ENCODE results near the gene CHGA. TPM values are rescaled to one million over a fixed set of nuclear protein-coding genes. Genes with fewer than 3 reads are reported as not detected.
A peak's percentile ranks its signal among the peaks of the same experiment; 100 is the strongest.

The CHGA gene
- polyA plus RNA-seq, 3 donors: not detected

DNA sequence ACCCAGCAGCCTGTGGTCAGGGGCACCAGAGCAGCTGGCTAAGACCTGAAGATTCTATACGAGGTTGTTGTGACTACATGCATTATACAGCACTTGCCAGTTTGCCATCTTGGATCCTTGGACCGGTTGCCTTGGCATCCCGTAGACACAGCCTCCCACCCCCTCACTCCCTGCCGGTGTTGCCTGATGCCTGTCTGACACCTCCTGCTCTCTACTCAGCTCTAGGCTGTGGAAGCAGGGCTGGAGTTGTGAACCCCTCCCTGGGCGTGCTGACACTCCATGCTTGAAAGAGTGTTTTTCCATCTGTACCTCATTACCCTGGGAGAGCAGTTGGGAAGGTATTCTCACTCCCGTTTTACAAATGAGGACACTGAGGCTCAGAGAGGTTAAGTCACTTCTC lies 2.5 kb downstream of the CHGA start:
- no peak overlapping the region for H3K9ac ChIP-seq (ENCODE audit: insufficient read depth, low read length, poor library complexity, severe bottlenecking)
- Mint-ChIP-seq H3K4me3 (no peak overlapping the region), H3K9me3 (peaks cover 0 to 3% (median 0%) of the 10 kb centered on the region in 7 donors), H3K27me3 (ENCODE audit: low read depth in 3 of 3) (peaks cover 16 to 45% (median 29%) of the 10 kb centered on the region in 3 donors), H3K36me3 (no peaks in the 10 kb centered on the region), H3K4me1 (no peaks in the 10 kb centered on the region), H3K27ac (peak overlapping the region in 1 of 7 donors; percentile 30)
- H3K36me3 ChIP-seq (replicated peaks in 1 of 2; ENCODE audit: control insufficient read depth in 1 of 2, insufficient read depth in 2 of 2, low read length in 2 of 2): no peaks in the 10 kb centered on the region
- WGBS (ENCODE audit: insufficient coverage): 76% methylated on average over 5 of the region's 6 CpGs
- peaks cover 11% of the 10 kb centered on the region for H4K20me1 ChIP-seq (ENCODE audit: insufficient read depth, low read length)
- DNase-seq: no peak
- peaks cover 5 to 15% of the 10 kb centered on the region in 2 donors for H3K27me3 ChIP-seq (ENCODE audit: control insufficient read depth in 2 of 2, insufficient read depth in 2 of 2, low read length in 2 of 2)
- H3K9me3 ChIP-seq (replicated peaks in 1 of 2; ENCODE audit: control insufficient read depth in 1 of 2, insufficient read depth in 1 of 2, low read length in 2 of 2): no peaks in the 10 kb centered on the region
- H3K79me2 ChIP-seq (ENCODE audit: insufficient read depth, low read length): no peaks in the 10 kb centered on the region
- TF ChIP-seq, protein P1, sequence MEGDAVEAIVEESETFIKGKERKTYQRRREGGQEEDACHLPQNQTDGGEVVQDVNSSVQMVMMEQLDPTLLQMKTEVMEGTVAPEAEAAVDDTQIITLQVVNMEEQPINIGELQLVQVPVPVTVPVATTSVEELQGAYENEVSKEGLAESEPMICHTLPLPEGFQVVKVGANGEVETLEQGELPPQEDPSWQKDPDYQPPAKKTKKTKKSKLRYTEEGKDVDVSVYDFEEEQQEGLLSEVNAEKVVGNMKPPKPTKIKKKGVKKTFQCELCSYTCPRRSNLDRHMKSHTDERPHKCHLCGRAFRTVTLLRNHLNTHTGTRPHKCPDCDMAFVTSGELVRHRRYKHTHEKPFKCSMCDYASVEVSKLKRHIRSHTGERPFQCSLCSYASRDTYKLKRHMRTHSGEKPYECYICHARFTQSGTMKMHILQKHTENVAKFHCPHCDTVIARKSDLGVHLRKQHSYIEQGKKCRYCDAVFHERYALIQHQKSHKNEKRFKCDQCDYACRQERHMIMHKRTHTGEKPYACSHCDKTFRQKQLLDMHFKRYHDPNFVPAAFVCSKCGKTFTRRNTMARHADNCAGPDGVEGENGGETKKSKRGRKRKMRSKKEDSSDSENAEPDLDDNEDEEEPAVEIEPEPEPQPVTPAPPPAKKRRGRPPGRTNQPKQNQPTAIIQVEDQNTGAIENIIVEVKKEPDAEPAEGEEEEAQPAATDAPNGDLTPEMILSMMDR (IDR thresholded peaks at IDR 0.05): no peak
- no peak overlapping the region for H3K4me3 ChIP-seq (replicated peaks in 1 of 3; ENCODE audit: low read depth in 2 of 3, low read length in 3 of 3)
- no peak overlapping the region for H2AFZ ChIP-seq (ENCODE audit: insufficient read depth, low read depth, low read length, poor library complexity, severe bottlenecking)
- H3K4me1 ChIP-seq (ENCODE audit: control insufficient read depth in 1 of 2, insufficient read depth in 2 of 2, low read length in 2 of 2): no peaks in the 10 kb centered on the region
- intact Hi-C loops (cut with micrococcal nuclease): no loop called here
- no peak overlapping the region for H3K4me2 ChIP-seq (replicated peaks; ENCODE audit: extremely low read depth, low read length, poor library complexity, severe bottlenecking)
- no peak overlapping the region for H3K27ac ChIP-seq (ENCODE audit: low read depth in 1 of 2, low read length in 2 of 2)

DNA sequence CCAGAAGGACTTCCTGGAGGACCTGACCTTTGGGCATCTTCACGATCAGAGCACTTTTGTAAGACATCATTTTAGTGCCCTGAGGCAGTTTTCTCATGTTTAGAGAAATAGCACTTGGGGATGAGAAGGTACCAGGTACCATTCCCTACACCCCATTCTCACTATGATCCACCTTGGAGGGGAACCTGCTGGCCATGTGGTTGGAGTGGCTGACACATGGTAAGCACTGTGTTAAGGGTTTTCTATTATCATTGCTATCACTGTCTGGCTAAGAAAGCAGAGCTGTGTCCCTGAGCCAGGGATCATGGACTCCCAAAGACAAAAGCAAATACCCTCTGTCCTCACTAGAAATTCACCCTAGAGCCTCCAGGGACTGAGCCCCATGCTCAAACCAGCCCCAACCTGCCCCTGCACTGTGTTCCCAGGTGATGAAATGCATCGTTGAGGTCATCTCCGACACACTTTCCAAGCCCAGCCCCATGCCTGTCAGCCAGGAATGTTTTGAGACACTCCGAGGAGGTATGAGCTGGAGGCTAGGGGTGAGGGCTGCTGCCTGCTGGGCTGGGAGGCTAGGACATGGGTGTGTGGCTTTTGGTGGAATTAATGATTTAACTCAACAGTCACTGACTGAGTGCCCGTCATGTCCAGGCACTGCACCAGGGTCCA lies 3.4 kb downstream of the CHGA start:
- Mint-ChIP-seq H3K4me3 (no peak overlapping the region), H3K27ac (no peak overlapping the region), H3K9me3 (peaks cover 0 to 3% (median 0%) of the 10 kb centered on the region in 7 donors), H3K36me3 (no peaks in the 10 kb centered on the region), H3K4me1 (no peaks in the 10 kb centered on the region), H3K27me3 (ENCODE audit: low read depth in 3 of 3) (peaks cover 16 to 41% (median 24%) of the 10 kb centered on the region in 3 donors)
- DNase-seq: no peak
- no peak overlapping the region for H3K9ac ChIP-seq (ENCODE audit: insufficient read depth, low read length, poor library complexity, severe bottlenecking)
- H3K79me2 ChIP-seq (ENCODE audit: insufficient read depth, low read length): no peaks in the 10 kb centered on the region
- H3K4me3 ChIP-seq (replicated peaks in 1 of 3; ENCODE audit: low read depth in 2 of 3, low read length in 3 of 3): no peak overlapping the region
- intact Hi-C loops (cut with micrococcal nuclease): no loop called here
- H4K20me1 ChIP-seq (ENCODE audit: insufficient read depth, low read length): peaks cover 11% of the 10 kb centered on the region
- no peak overlapping the region for H2AFZ ChIP-seq (ENCODE audit: insufficient read depth, low read depth, low read length, poor library complexity, severe bottlenecking)
- peaks cover 5 to 15% of the 10 kb centered on the region in 2 donors for H3K27me3 ChIP-seq (ENCODE audit: control insufficient read depth in 2 of 2, insufficient read depth in 2 of 2, low read length in 2 of 2)
- 84% methylated on average over 3 of the region's 5 CpGs for WGBS (ENCODE audit: insufficient coverage)
- H3K4me2 ChIP-seq (replicated peaks; ENCODE audit: extremely low read depth, low read length, poor library complexity, severe bottlenecking): no peak overlapping the region
- H3K27ac ChIP-seq (ENCODE audit: low read depth in 1 of 2, low read length in 2 of 2): no peak overlapping the region
- no peaks in the 10 kb centered on the region for H3K36me3 ChIP-seq (replicated peaks in 1 of 2; ENCODE audit: control insufficient read depth in 1 of 2, insufficient read depth in 2 of 2, low read length in 2 of 2)
- TF ChIP-seq, protein P1 (IDR thresholded peaks at IDR 0.05): no peak
- H3K4me1 ChIP-seq (ENCODE audit: control insufficient read depth in 1 of 2, insufficient read depth in 2 of 2, low read length in 2 of 2): no peaks in the 10 kb centered on the region
- H3K9me3 ChIP-seq (replicated peaks in 1 of 2; ENCODE audit: control insufficient read depth in 1 of 2, insufficient read depth in 1 of 2, low read length in 2 of 2): no peaks in the 10 kb centered on the region
